ENCODE data around the gene MRPL17.
"Not testable (repeated sequence)": the region's sequence is repeated elsewhere in the genome, so short reads cannot be mapped to it uniquely, and the experiment has no call there.

MRPL17 gene

GRCh38 chr11:6684068-6684467, 928 bp upstream of the MRPL17 start:
- not testable (repeated sequence) for DNase-seq (ENCODE audit: low read depth in 4 of 4, low spot score in 1 of 4)

- no peak for DNase-seq (ENCODE audit: low read depth in 4 of 4, low spot score in 1 of 4)
Measured at GRCh38 chr11:6682591-6682935, 577 bp downstream of the MRPL17 start.

GRCh38 chr11:6681949-6682348, 1.2 kb downstream of the MRPL17 start:
- no peak for DNase-seq (ENCODE audit: low read depth in 4 of 4, low spot score in 1 of 4)

- DNase-seq (ENCODE audit: low read depth in 4 of 4, low spot score in 1 of 4): no peak
Measured at GRCh38 chr11:6681505-6681904, 1.6 kb downstream of the MRPL17 start.

- DNase-seq (ENCODE audit: low read depth in 4 of 4, low spot score in 1 of 4): no peak
Measured at GRCh38 chr11:6677018-6677417, 6.1 kb downstream of the MRPL17 start.

- no peak for DNase-seq (ENCODE audit: low read depth in 4 of 4, low spot score in 1 of 4)
Measured at GRCh38 chr11:6674862-6675261, 8.3 kb downstream of the MRPL17 start.

- no peak for DNase-seq (ENCODE audit: low read depth in 4 of 4, low spot score in 1 of 4)
Measured at GRCh38 chr11:6674219-6674597, 8.9 kb downstream of the MRPL17 start.

- DNase-seq (ENCODE audit: low read depth in 4 of 4, low spot score in 1 of 4): no peak
Measured at GRCh38 chr11:6673523-6674218, 9.5 kb downstream of the MRPL17 start.

GRCh38 chr11:6671991-6672390, 11.1 kb downstream of the MRPL17 start:
- no peak for DNase-seq (ENCODE audit: low read depth in 4 of 4, low spot score in 1 of 4)

GRCh38 chr11:6670202-6670830, 12.8 kb downstream of the MRPL17 start:
- no peak for DNase-seq (ENCODE audit: low read depth in 4 of 4, low spot score in 1 of 4)

GRCh38 chr11:6667733-6668374, 15.3 kb downstream of the MRPL17 start:
- no peak for DNase-seq (ENCODE audit: low read depth in 4 of 4, low spot score in 1 of 4)

GRCh38 chr11:6666302-6667183, 16.6 kb downstream of the MRPL17 start:
- no peak for DNase-seq (ENCODE audit: low read depth in 4 of 4, low spot score in 1 of 4)

GRCh38 chr11:6664551-6664950, 18.6 kb downstream of the MRPL17 start:
- DNase-seq (ENCODE audit: low read depth in 4 of 4, low spot score in 1 of 4): no peak

GRCh38 chr11:6663794-6664469, 19.2 kb downstream of the MRPL17 start:
- DNase-seq (ENCODE audit: low read depth in 4 of 4, low spot score in 1 of 4): no peak

- no peak for DNase-seq (ENCODE audit: low read depth in 4 of 4, low spot score in 1 of 4)
Measured at GRCh38 chr11:6660712-6661111, 22.4 kb downstream of the MRPL17 start.

GRCh38 chr11:6658647-6659046, 24.5 kb downstream of the MRPL17 start:
- no peak for DNase-seq (ENCODE audit: low read depth in 4 of 4, low spot score in 1 of 4)

GRCh38 chr11:6657346-6657745, 25.8 kb downstream of the MRPL17 start:
- DNase-seq (ENCODE audit: low read depth in 4 of 4, low spot score in 1 of 4): no peak

- no peak for DNase-seq (ENCODE audit: low read depth in 4 of 4, low spot score in 1 of 4)
Measured at GRCh38 chr11:6656936-6657335, 26.2 kb downstream of the MRPL17 start.

GRCh38 chr11:6656584-6656915, 26.6 kb downstream of the MRPL17 start:
- DNase-seq (ENCODE audit: low read depth in 4 of 4, low spot score in 1 of 4): no peak

- DNase-seq (ENCODE audit: low read depth in 4 of 4, low spot score in 1 of 4): no peak
Measured at GRCh38 chr11:6655790-6656583, 27.2 kb downstream of the MRPL17 start, which contains the start of gene DCHS1. TSS of gene DCHS1 (minus strand) at chr11:6655809. CDS start at chr11:6641613, 14,196 bp downstream.
